HepG2 (cell line): ENCODE results near the gene MED19. TPM values are rescaled to one million over a fixed set of nuclear protein-coding genes. Genes with fewer than 3 reads are reported as not detected.

Experiments used
- ESRRA ChIP-seq: sonication (generic); formaldehyde crosslinking; IDR thresholded peaks from 2 replicates; pipeline ENCODE4 v1.5.1; 2020; ENCODE audit warnings: mild to moderate bottlenecking, low read depth, missing genetic modification reagents
- GRHL1 ChIP-seq: sonication (generic); formaldehyde crosslinking; conservative IDR thresholded peaks from 2 replicates; pipeline ENCODE4 v1.8.0; 2022; ENCODE audit warnings: missing genetic modification reagents
- HMGXB4 ChIP-seq, 2 experiments: sonication (generic) in 1 of 2; formaldehyde crosslinking in 1 of 2; IDR thresholded peaks; 2 replicates each; pipeline versions ENCODE4 v1.4.0 to v1.6.1; 2018 to 2020; ENCODE audit warnings: missing genetic modification reagents in 2 of 2, borderline replicate concordance in 1 of 2, low read depth in 1 of 2, mild to moderate bottlenecking in 1 of 2, missing biosample characterization in 1 of 2
- NCOA2 ChIP-seq: sonication (generic); formaldehyde crosslinking; IDR thresholded peaks from 2 replicates; pipeline ENCODE4 v1.8.0; 2022; ENCODE audit warnings: inconsistent platforms
- PHF5A ChIP-seq: IDR thresholded peaks from one replicate; pipeline ENCODE4 v1.6.1; 2018; ENCODE audit warnings: low read depth, missing genetic modification reagents; ENCODE audit not compliant: unreplicated experiment
- SIN3B ChIP-seq: fragments of 150-350 bp; IDR thresholded peaks from 2 replicates; pipeline ENCODE4 v1.6.1; 2014; ENCODE audit warnings: low read length
- SNAPC2 ChIP-seq: sonication (generic); formaldehyde crosslinking; IDR thresholded peaks from 2 replicates; pipeline ENCODE4 v1.8.1; 2022; ENCODE audit warnings: mild to moderate bottlenecking, missing genetic modification reagents
- SUZ12 ChIP-seq: fragments of 150-350 bp; IDR thresholded peaks from 2 replicates; pipeline ENCODE4 v1.6.1; 2014; ENCODE audit warnings: low read depth, low read length
- TEAD3 ChIP-seq: optimal IDR thresholded peaks from 2 replicates; pipeline ENCODE3; 2016; ENCODE audit warnings: borderline replicate concordance
- WIZ ChIP-seq: sonication (generic); formaldehyde crosslinking; IDR thresholded peaks from 2 replicates; pipeline ENCODE4 v1.5.1; 2020; ENCODE audit warnings: mild to moderate bottlenecking, missing genetic modification reagents
- ZMAT3 ChIP-seq: sonication (generic); formaldehyde crosslinking; conservative IDR thresholded peaks from 2 replicates; pipeline ENCODE4 v1.7.0; 2021; ENCODE audit warnings: missing genetic modification reagents
- ZNF33A ChIP-seq: sonication (generic); formaldehyde crosslinking; IDR thresholded peaks from 2 replicates; pipeline ENCODE4 v1.5.1; 2020; ENCODE audit warnings: missing genetic modification reagents, mild to moderate bottlenecking, moderate library complexity, borderline replicate concordance
- ZNF569 ChIP-seq: sonication (generic); formaldehyde crosslinking; IDR thresholded peaks from 2 replicates; pipeline ENCODE4 v1.5.0; 2020; ENCODE audit warnings: mild to moderate bottlenecking, missing genetic modification reagents, moderate library complexity, borderline replicate concordance
- ZNF614 ChIP-seq: IDR thresholded peaks from 2 replicates; pipeline ENCODE4 v1.6.1; 2018; ENCODE audit warnings: missing biosample characterization, missing genetic modification reagents, inconsistent platforms, borderline replicate concordance
- ZNF7 ChIP-seq: IDR thresholded peaks from 2 replicates; pipeline ENCODE4 v1.6.1; 2016; ENCODE audit warnings: missing biosample characterization, missing genetic modification reagents
- ZNF784 ChIP-seq: sonication (generic); formaldehyde crosslinking; IDR thresholded peaks from 2 replicates; pipeline ENCODE4 v1.5.1; 2020; ENCODE audit warnings: missing genetic modification reagents, mild to moderate bottlenecking, borderline replicate concordance
- ZUFSP ChIP-seq: sonication (generic); formaldehyde crosslinking; IDR thresholded peaks from 2 replicates; pipeline ENCODE4 v1.9.0; 2021; ENCODE audit warnings: missing genetic modification reagents, mild to moderate bottlenecking, borderline replicate concordance
- polyA plus RNA-seq, 8 experiments: library from polyadenylated mRNA; depleted of rRNA in 3 of 8; stranded (reverse) in 7 of 8; unstranded in 1 of 8; fragments of >200 nt; fragmentation: Illumina TruSeq in 4 of 8; extraction: Trizol in 4 of 8; gene quantifications; 2 replicates each; pipeline versions ENCODE4 v1.2.1 to v1.2.3, GENCODE V29; 2011 to 2016; ENCODE audit warnings: low read depth in 4 of 8, missing spikeins in 1 of 8, mixed read lengths in 1 of 8; ENCODE audit not compliant: insufficient read depth in 1 of 8
- total RNA-seq, 5 experiments: library from RNA; depleted of rRNA; stranded (reverse); fragments of >200 nt; fragmentation: Illumina TruSeq; extraction: Trizol; gene quantifications; 2 replicates each; pipeline ENCODE4 v1.2.3, GENCODE V29; 2016; ENCODE audit warnings: low read depth in 1 of 5
- TF ChIP-seq, protein P1 (sequence below): sonication (generic); formaldehyde crosslinking; IDR thresholded peaks from 2 replicates; pipeline ENCODE4 v1.5.1; 2020; ENCODE audit warnings: mild to moderate bottlenecking, missing genetic modification reagents, moderate library complexity

Gene MED19
- total and polyA plus RNA-seq, 2 of the 13 experiments (the other 11 are each of a cell fraction or from before 2014, with no cell fraction given) = 12.9 to 13.8 TPM

DNA sequence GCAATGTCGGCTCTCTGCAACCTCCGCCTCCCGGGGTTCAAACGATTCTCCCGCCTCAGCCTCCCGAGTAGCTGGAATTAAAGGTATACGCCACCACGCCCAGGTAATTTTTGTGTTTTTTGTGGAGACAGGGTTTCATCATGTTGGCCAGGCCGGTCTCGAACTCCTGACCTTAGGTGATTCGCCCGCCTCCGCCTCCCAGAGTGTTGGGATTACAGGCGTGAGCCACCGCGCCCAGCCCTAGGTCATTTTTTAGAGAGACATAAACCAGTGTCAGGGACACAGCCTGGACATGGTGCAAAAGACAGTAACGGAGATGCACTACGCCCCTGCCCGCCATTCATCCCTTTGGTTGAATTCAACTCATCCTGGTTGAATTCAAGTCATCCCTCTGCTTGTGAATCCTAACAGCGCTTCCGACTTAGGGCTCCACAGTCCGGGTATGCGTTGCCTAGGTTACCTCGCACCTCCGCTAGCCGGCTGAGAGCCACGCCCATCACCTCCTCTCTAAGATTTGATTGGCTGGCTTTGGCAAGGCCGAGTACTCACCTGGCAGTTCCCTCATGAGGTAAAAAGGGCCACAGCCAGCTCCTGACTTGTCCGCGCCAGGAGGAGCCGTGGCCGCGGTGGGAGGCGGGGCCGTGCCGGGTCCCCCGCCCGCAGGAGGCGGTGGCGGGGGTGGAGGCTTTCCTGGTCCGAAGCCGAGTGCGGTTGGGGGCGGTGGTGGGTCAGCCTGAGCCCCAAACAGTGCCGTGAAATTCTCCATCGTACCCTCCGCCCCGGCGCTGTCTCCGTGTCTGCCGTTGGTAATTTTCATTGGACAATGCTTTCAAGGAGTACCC, at the start of gene MED19 (continued):
- TF ChIP-seq ZUFSP (CRISPR knock-in tag) = no peak
- TF ChIP-seq GRHL1 (CRISPR knock-in tag) = no peak
- no peak for TF ChIP-seq ZNF7 (CRISPR knock-in tag)
- TF ChIP-seq ZNF33A (CRISPR knock-in tag) = no peak
- TF ChIP-seq SNAPC2 (CRISPR knock-in tag) = no peak
- peak; percentile 83 for TF ChIP-seq TEAD3 (CRISPR knock-in tag)
- no peak for TF ChIP-seq PHF5A (CRISPR knock-in tag)
- no peak for TF ChIP-seq ZMAT3 (CRISPR knock-in tag)
- no peak for TF ChIP-seq ESRRA (CRISPR knock-in tag)
- no peak for TF ChIP-seq ZNF614 (CRISPR knock-in tag)
- TF ChIP-seq, protein P1, sequence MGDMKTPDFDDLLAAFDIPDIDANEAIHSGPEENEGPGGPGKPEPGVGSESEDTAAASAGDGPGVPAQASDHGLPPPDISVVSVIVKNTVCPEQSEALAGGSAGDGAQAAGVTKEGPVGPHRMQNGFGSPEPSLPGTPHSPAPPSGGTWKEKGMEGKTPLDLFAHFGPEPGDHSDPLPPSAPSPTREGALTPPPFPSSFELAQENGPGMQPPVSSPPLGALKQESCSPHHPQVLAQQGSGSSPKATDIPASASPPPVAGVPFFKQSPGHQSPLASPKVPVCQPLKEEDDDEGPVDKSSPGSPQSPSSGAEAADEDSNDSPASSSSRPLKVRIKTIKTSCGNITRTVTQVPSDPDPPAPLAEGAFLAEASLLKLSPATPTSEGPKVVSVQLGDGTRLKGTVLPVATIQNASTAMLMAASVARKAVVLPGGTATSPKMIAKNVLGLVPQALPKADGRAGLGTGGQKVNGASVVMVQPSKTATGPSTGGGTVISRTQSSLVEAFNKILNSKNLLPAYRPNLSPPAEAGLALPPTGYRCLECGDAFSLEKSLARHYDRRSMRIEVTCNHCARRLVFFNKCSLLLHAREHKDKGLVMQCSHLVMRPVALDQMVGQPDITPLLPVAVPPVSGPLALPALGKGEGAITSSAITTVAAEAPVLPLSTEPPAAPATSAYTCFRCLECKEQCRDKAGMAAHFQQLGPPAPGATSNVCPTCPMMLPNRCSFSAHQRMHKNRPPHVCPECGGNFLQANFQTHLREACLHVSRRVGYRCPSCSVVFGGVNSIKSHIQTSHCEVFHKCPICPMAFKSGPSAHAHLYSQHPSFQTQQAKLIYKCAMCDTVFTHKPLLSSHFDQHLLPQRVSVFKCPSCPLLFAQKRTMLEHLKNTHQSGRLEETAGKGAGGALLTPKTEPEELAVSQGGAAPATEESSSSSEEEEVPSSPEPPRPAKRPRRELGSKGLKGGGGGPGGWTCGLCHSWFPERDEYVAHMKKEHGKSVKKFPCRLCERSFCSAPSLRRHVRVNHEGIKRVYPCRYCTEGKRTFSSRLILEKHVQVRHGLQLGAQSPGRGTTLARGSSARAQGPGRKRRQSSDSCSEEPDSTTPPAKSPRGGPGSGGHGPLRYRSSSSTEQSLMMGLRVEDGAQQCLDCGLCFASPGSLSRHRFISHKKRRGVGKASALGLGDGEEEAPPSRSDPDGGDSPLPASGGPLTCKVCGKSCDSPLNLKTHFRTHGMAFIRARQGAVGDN (CRISPR knock-in tag) = peak; percentile 65
- no peak for TF ChIP-seq ZNF569 (CRISPR knock-in tag)
- TF ChIP-seq NCOA2 = no peak
- no peak; the same call in 1 of the 2 replicates for TF ChIP-seq ZNF784 (CRISPR knock-in tag)
- no peak for TF ChIP-seq WIZ (CRISPR knock-in tag)
- no peak for TF ChIP-seq SUZ12
- no peak for TF ChIP-seq SIN3B
- no peak for TF ChIP-seq HMGXB4 (CRISPR knock-in tag; IDR thresholded peaks at IDR 0.05; ENCODE audit: borderline replicate concordance in 1 of 2, low read depth in 1 of 2)
